Suprapubic skin (tissue), 3 donors: ENCODE data around the gene LMAN1L.

ENCODE experiments used
- POLR2A ChIP-seq, 2 donors: fragments of 450-650 bp; IDR thresholded peaks; one replicate each; pipeline ENCODE4 v1.6.1; 2017; ENCODE audit warnings: antibody characterized with exemption in 2 of 2, mild to moderate bottlenecking in 2 of 2, moderate library complexity in 2 of 2
- TF ChIP-seq, protein P1 (sequence below), 2 donors: fragments of 200-600 bp in 1 of 2; fragments of 450-650 bp in 1 of 2; sonication (generic) in 1 of 2; IDR thresholded peaks; one replicate each; pipeline ENCODE4 v1.5.1; 2016 to 2019; ENCODE audit warnings: antibody characterized with exemption in 2 of 2, mild to moderate bottlenecking in 1 of 2, moderate library complexity in 1 of 2

DNA sequence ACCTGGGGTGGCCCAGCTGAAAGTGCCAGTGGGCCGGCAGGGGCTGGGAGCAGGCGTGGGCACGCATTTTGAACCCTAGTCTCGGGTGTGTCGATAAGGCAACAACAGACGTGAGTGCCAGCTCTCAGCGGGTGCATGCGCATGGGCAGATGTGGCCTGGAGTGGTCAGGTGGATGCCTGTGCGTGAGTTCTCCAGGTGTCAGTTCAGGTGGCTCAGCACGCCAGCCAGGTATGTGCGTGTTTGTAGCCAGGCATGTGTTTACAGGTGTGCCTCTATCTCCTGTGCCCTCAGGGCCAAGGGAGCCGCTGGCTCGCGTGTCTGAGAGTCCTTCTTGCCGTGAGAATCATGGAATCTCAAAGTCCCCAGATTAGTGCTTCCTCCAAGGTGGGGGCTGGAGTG is 49.2 kb upstream of the LMAN1L start:
- TF ChIP-seq, protein P1, sequence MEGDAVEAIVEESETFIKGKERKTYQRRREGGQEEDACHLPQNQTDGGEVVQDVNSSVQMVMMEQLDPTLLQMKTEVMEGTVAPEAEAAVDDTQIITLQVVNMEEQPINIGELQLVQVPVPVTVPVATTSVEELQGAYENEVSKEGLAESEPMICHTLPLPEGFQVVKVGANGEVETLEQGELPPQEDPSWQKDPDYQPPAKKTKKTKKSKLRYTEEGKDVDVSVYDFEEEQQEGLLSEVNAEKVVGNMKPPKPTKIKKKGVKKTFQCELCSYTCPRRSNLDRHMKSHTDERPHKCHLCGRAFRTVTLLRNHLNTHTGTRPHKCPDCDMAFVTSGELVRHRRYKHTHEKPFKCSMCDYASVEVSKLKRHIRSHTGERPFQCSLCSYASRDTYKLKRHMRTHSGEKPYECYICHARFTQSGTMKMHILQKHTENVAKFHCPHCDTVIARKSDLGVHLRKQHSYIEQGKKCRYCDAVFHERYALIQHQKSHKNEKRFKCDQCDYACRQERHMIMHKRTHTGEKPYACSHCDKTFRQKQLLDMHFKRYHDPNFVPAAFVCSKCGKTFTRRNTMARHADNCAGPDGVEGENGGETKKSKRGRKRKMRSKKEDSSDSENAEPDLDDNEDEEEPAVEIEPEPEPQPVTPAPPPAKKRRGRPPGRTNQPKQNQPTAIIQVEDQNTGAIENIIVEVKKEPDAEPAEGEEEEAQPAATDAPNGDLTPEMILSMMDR (IDR thresholded peaks at IDR 0.05) = no peak
- no peak for TF ChIP-seq POLR2A (IDR thresholded peaks at IDR 0.05)
